T-helper 17 cell (primary cell): ENCODE results near the gene VWA7. TPM values are rescaled to one million over a fixed set of nuclear protein-coding genes. Genes with fewer than 3 reads are reported as not detected.

Experiments
- ATAC-seq: fragments of 150-1000 bp; cut with Tn5 transposase; 2 replicates; pipeline ENCODE4 v1.10.0; 2021; ENCODE audit warnings: mild to moderate bottlenecking, moderate library complexity
- DNase-seq, 3 donors: peaks; one replicate each; pipeline versions ENCODE4 v3.0.0 to v3.0.0-alpha.2; 2020 to 2021
- H3K9me3 ChIP-seq: one replicate; pipeline ENCODE4 v1.7.0; 2013; ENCODE audit warnings: low read length, mild to moderate bottlenecking; ENCODE audit not compliant: control insufficient read depth, poor library complexity, severe bottlenecking
- H3K27ac Mint-ChIP-seq: one replicate; pipeline ENCODE4 v1.8.0; 2022; ENCODE audit warnings: mild to moderate bottlenecking, moderate library complexity, mixed read lengths
- H3K27me3 Mint-ChIP-seq: one replicate; pipeline ENCODE4 v1.8.0; 2022; ENCODE audit warnings: mixed read lengths
- H3K36me3 Mint-ChIP-seq: one replicate; pipeline ENCODE4 v1.8.0; 2022; ENCODE audit warnings: low read depth, mixed read lengths
- H3K4me1 Mint-ChIP-seq: one replicate; pipeline ENCODE4 v1.8.0; 2022; ENCODE audit warnings: mild to moderate bottlenecking, mixed read lengths
- H3K4me3 Mint-ChIP-seq: one replicate; pipeline ENCODE4 v1.8.0; 2022; ENCODE audit warnings: mild to moderate bottlenecking, moderate library complexity, mixed read lengths
- total RNA-seq, 4 donors: library from RNA in 2 of 4; stranded (reverse) in 2 of 4; gene quantifications; one replicate each; pipeline ENCODE4 v1.2.3 and lab custom pipeline; 2022 to 2026

Gene VWA7
- total RNA-seq, 2 donors from 2014 or later = 2.8 to 2.9 TPM

- no peak overlapping the region for H3K27ac Mint-ChIP-seq
- H3K27me3 Mint-ChIP-seq = no peaks in the 10 kb centered on the region
- DNase-seq (no peak), ATAC-seq (no peak)
- no peak overlapping the region for H3K4me3 Mint-ChIP-seq
- no peaks in the 10 kb centered on the region for H3K9me3 ChIP-seq
- peaks cover 11% of the 10 kb centered on the region for H3K36me3 Mint-ChIP-seq
- peaks cover 47% of the 10 kb centered on the region for H3K4me1 Mint-ChIP-seq
These were observed 45.1 kb downstream of the VWA7 start for GRCh38 chr6:31732029-31732428.

DNA sequence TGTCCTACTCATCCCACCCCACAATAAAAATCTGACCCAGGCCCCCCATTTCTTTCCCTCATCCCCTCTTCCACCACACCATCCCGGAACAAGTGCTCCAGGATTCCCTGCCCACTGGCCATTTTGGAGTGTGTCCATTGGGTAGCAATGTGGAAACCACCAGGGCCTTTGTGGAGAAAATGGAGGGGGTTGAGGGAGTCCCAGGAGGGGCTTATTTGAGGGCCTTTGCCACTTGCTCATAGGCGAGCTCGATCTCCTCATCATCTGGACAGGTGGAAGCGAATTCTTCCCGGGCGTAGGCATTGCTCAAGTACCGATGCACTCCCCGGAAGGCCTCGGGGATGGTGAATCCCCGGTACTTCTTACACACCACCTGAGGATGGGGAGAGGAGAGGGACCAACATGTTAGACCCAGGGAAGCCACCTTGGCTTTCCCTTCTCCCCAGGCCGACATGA lies 46.5 kb downstream of the VWA7 start:
- no peaks in the 10 kb centered on the region for H3K9me3 ChIP-seq
- DNase-seq (no peak), ATAC-seq (no peak)
- H3K4me3 Mint-ChIP-seq = peak overlapping the region; percentile 96
- no peaks in the 10 kb centered on the region for H3K27me3 Mint-ChIP-seq
- peaks cover 9% of the 10 kb centered on the region for H3K36me3 Mint-ChIP-seq
- H3K27ac Mint-ChIP-seq = peak overlapping the region; percentile 79
- H3K4me1 Mint-ChIP-seq = peaks cover 50% of the 10 kb centered on the region

DNA sequence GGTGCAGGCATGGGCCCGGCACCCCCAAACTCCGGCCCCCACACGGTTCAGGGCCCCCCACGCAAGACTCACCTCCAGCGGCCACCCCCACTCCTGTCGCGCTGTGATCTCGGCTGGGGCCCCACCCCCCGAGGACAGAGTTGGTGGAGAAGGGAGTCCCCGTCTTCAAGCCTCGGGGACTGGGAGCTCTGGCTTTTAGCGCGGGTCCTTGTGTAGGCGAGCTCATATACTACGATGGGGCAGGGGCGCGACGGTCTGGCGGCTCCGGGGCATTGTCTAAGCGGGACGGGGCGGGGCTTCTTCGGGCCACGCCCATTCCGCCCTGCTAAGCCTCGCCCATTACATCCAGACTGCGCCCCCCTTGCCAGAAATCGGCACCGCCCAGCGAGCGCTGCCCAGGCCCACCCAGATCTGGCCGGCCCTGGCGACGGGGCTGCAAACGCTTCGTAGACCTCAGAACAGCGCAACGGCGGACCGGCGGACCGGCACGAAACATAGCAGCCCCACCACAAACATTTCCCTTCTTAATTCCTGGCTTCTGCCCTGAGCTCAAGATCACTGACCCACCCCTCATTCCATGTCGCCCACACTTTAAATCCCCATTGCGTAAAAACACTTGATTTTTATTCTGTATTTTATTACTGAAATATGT lies 47.0 kb downstream of the VWA7 start:
- DNase-seq (peak; percentile 49 to 67 (median 62)), ATAC-seq (peak; percentile 65)
- peaks cover 47% of the 10 kb centered on the region for H3K4me1 Mint-ChIP-seq
- H3K9me3 ChIP-seq = no peaks in the 10 kb centered on the region
- peaks cover 5% of the 10 kb centered on the region for H3K36me3 Mint-ChIP-seq
- H3K27me3 Mint-ChIP-seq = no peaks in the 10 kb centered on the region
- peak overlapping the region; percentile 79 for H3K27ac Mint-ChIP-seq
- peak overlapping the region; percentile 96 for H3K4me3 Mint-ChIP-seq

GRCh38 chr6:31729515-31729978 lies 47.6 kb downstream of the VWA7 start:
- ATAC-seq (peak; percentile 79), DNase-seq (peak; percentile 68 to 72 (median 68))
- Mint-ChIP-seq H3K27ac (peak overlapping the region; percentile 79), H3K36me3 (peaks cover 5% of the 10 kb centered on the region), H3K27me3 (no peaks in the 10 kb centered on the region), H3K4me3 (peak overlapping the region; percentile 96), H3K4me1 (peaks cover 43% of the 10 kb centered on the region)
- no peaks in the 10 kb centered on the region for H3K9me3 ChIP-seq

- H3K36me3 Mint-ChIP-seq = peaks cover 5% of the 10 kb centered on the region
- H3K4me1 Mint-ChIP-seq = peaks cover 41% of the 10 kb centered on the region
- no peaks in the 10 kb centered on the region for H3K27me3 Mint-ChIP-seq
- ATAC-seq (peak; percentile 17), DNase-seq (no peak)
- H3K4me3 Mint-ChIP-seq = peak within 1 kb of the TSS; percentile 96
- H3K27ac Mint-ChIP-seq = peak within 1 kb of the TSS; percentile 79
- H3K9me3 ChIP-seq = no peaks in the 10 kb centered on the region
These were observed 48.2 kb downstream of the VWA7 start, which contains the start of gene DDAH2 for GRCh38 chr6:31728767-31729514. Gene DDAH2 (minus strand): TSS chr6:31729299. CDS start chr6:31729161, 138 bp downstream.

GRCh38 chr6:31727717-31728671 lies 49.1 kb downstream of the VWA7 start:
- Mint-ChIP-seq H3K27me3 (no peaks in the 10 kb centered on the region), H3K36me3 (peaks cover 5% of the 10 kb centered on the region), H3K4me1 (peaks cover 40% of the 10 kb centered on the region), H3K4me3 (peak overlapping the region; percentile 96), H3K27ac (peak overlapping the region; percentile 75)
- no peaks in the 10 kb centered on the region for H3K9me3 ChIP-seq
- no peak for DNase-seq
- no peak for ATAC-seq

DNA sequence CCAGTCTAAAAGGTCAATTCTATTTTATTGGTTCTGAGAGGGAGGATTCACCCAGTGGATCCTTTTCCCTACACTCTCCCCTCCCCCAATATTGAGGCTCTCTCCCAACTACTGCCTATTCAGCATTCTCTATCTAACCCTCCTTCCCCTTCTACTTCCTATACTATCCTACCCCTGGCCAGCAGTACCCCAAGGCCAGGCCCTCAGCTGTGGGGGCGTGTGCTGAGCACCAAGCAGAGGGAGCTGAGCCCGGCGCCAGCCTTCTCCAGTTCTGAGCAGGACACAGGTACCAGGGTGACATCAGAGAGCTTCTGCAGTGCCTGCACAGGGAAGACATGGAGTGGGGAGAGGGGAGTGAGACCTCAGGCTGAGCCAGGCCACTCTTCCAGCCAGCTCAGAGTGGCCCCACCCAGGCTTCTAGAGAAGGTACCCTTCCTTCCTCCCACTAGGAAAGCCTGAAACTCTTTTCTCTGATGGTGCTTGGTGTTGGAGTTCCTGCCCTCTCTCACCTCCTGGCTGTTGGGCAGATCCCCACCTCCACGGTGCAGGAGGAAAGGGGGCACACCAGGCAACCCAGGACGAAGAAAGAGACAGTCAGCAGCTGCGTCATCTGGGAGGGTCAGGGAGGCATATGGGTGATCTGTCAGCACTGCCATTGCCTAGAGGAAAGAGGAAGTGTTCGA lies 50.0 kb downstream of the VWA7 start:
- no peaks in the 10 kb centered on the region for H3K27me3 Mint-ChIP-seq
- DNase-seq (no peak), ATAC-seq (peak; percentile 41)
- peak overlapping the region; percentile 75 for H3K27ac Mint-ChIP-seq
- H3K4me3 Mint-ChIP-seq = peak overlapping the region; percentile 74
- H3K9me3 ChIP-seq = no peaks in the 10 kb centered on the region
- H3K36me3 Mint-ChIP-seq = peaks cover 5% of the 10 kb centered on the region
- peaks cover 40% of the 10 kb centered on the region for H3K4me1 Mint-ChIP-seq

- H3K27me3 Mint-ChIP-seq = no peaks in the 10 kb centered on the region
- no peak overlapping the region for H3K4me3 Mint-ChIP-seq
- peaks cover 8% of the 10 kb centered on the region for H3K36me3 Mint-ChIP-seq
- peaks cover 40% of the 10 kb centered on the region for H3K4me1 Mint-ChIP-seq
- ATAC-seq (no peak), DNase-seq (no peak)
- H3K9me3 ChIP-seq = no peaks in the 10 kb centered on the region
- H3K27ac Mint-ChIP-seq = peak overlapping the region; percentile 85
These were observed 51.4 kb downstream of the VWA7 start for GRCh38 chr6:31725502-31726350.

DNA sequence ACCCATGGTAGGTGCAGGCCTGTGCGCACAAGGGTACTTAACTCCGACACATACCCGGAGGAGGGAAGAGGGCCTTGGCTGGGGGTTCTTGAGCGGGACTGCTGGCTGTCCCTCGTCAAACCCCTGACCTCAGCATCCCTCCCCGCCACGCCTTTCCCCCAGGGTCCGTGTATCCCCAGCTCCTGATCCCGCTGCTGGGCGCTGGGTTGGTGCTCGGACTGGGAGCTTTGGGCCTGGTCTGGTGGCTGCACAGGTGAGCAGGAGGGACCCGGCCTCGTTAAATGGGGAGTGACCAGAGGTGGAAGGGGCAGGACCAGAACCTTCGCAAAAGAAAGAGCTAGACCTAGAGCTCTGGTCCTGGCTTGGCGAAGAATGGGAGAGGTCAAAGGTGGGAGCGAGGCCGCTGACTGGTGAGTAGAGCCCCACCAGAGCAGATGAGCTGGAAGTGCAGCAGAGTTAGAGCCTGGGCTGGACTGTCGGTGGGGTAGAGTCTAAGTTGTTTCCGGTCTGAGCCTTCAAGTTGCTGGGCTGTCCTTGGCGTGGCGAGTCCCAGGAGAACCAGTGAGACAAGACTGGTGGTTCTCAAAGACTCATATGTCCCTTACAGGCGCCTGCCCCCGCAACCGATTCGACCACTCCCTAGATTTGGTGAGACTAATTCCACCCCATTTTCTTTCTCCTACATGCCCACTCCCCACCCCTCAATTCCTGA lies 53.0 kb downstream of the VWA7 start:
- Mint-ChIP-seq H3K27me3 (no peaks in the 10 kb centered on the region), H3K4me1 (peaks cover 31% of the 10 kb centered on the region), H3K27ac (no peak overlapping the region), H3K36me3 (peaks cover 5% of the 10 kb centered on the region), H3K4me3 (no peak overlapping the region)
- DNase-seq (no peak), ATAC-seq (no peak)
- no peaks in the 10 kb centered on the region for H3K9me3 ChIP-seq

DNA sequence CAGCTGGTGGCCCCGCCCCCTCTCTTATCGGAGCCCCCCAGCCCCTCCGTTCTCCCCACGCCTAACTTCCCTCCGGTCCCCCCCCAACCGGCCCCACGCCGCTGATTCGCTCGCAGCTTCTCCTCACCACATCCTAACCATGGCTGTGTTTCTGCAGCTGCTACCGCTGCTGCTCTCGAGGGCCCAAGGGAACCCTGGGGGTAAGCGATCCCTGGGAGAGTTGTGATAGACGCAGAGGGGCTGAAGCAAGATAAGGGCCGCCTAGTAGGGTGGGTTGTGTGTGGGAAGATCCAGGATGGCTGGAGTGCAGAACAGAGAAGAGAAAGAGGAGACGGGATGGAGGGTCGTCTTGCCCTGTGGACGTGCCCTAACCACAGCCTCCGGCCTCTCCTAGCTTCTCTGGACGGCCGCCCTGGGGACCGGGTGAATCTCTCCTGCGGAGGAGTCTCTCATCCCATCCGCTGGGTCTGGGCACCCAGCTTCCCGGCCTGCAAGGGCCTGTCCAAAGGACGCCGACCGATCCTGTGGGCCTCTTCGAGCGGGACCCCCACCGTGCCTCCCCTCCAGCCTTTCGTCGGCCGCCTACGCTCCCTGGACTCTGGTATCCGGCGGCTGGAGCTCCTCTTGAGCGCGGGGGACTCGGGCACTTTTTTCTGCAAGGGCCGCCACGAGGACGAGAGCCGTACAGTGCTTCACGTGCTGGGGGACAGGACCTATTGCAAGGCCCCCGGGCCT lies 53.7 kb downstream of the VWA7 start, which contains the start of gene MPIG6B:
MPIG6B (plus strand) TSS at position 129 of the 735 bp plus-strand sequence; CDS start at position 140, 11 bp downstream.
- Mint-ChIP-seq H3K27me3 (no peaks in the 10 kb centered on the region), H3K4me3 (no peak within 1 kb of the TSS), H3K4me1 (peaks cover 33% of the 10 kb centered on the region)

DNA sequence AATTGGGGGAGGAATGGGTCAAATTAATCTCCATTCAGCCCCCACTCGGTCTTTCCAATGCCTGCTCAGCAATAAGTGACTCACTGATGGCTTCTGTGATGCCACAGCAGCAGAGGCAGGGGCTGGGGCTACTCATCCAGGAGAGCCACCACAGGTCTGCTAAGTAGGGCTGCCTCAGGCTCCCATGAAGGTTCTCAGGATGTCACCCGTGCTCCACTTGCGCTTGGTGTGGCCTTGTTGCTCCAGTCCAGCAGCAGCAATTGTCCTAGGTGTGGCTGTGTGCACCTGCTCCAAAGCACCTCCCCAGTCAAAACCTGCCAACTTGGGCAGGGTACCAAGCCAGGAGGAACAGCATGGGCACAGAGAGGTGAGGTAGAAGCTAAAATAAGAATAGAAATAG lies 55.0 kb downstream of the VWA7 start:
- DNase-seq (no peak), ATAC-seq (no peak)
- Mint-ChIP-seq H3K4me1 (peaks cover 27% of the 10 kb centered on the region), H3K27ac (no peak overlapping the region), H3K4me3 (no peak overlapping the region), H3K27me3 (no peaks in the 10 kb centered on the region), H3K36me3 (peaks cover 5% of the 10 kb centered on the region)
- H3K9me3 ChIP-seq = no peaks in the 10 kb centered on the region

More for the DNA sequence above, 53.7 kb downstream of the VWA7 start, which contains the start of gene MPIG6B:
- no peaks in the 10 kb centered on the region for H3K9me3 ChIP-seq
- DNase-seq = no peak
- Mint-ChIP-seq H3K36me3 (peaks cover 5% of the 10 kb centered on the region), H3K27ac (no peak within 1 kb of the TSS)
- ATAC-seq = no peak
